HUES64 (cell line): ENCODE results near the gene VWA1.

Experiments
- H3K27ac ChIP-seq: 2 replicates; pipeline ENCODE4 v1.7.0; 2013; ENCODE audit warnings: low read depth, low read length, inconsistent platforms
- H3K27me3 ChIP-seq: 2 replicates; pipeline ENCODE4 v1.6.1; 2013; ENCODE audit warnings: mild to moderate bottlenecking, low read length; ENCODE audit not compliant: insufficient read depth
- H3K36me3 ChIP-seq: 2 replicates; pipeline ENCODE4 v1.6.1; 2013; ENCODE audit warnings: mild to moderate bottlenecking, low read length; ENCODE audit not compliant: insufficient read depth
- H3K4me1 ChIP-seq: 2 replicates; pipeline ENCODE4 v1.6.1; 2013; ENCODE audit warnings: mild to moderate bottlenecking, low read length, moderate library complexity; ENCODE audit not compliant: insufficient read depth
- H3K4me3 ChIP-seq: 2 replicates; pipeline ENCODE4 v1.5.1; 2013; ENCODE audit warnings: mild to moderate bottlenecking, low read length, moderate library complexity
- H3K9ac ChIP-seq: 2 replicates; pipeline ENCODE4 v1.6.1; 2013; ENCODE audit warnings: mild to moderate bottlenecking, low read depth, low read length
- H3K9me3 ChIP-seq: 2 replicates; pipeline ENCODE4 v1.6.1; 2013; ENCODE audit warnings: low read depth, low read length; ENCODE audit not compliant: insufficient read depth
- WGBS: fragments of 150-250, 120-280 bp; methylation state at CpG from one replicate; pipeline ENCODE4 v1.1.7; 2013; ENCODE audit warnings: missing lambda C conversion rate; 5-methylcytosine and 5-hydroxymethylcytosine counted together

The VWA1 gene

DNA sequence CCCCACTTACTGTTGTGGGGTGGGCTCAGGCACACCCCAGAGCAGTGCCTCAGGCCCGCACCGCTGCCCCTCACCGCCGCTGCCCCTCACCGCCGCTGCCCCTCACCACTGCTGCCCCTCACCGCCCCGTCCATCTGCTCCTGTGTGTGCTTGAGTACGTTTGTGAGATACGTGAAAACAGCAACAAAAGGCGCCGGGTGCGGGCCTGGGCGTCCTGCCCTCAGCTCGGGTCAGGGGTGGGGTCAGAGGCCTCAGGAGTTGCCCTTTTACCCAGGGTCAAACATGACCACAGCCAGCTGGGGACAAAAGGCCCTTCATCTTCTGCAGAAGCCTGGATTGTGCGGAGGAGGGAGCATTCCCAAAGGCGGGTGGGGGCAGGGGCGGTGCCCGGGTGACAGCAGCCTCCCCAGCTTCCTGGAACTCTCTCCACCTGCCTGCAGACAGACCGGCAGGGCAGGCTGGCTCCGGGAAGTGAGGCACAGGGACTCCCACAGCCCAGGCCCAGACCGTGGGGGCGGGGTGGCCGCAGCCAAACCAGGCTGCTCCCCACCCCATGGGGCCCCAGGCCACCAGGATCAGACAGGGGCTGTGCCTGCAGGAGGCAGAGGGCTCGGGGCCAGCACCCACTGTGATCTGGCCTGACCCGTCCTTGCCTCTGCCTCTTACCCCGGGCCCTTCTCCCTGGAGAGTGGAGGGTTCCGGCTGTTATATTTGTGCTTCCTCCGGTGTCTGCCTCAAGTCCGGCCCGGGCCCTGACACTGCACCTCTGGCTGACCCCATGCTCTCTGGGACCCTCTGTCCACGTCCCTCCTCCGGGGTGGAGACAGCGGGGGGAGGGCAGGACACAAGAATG lies 2.3 kb upstream of the VWA1 start:
- H3K4me1 ChIP-seq = peaks cover 45% of the 10 kb centered on the region
- H3K9me3 ChIP-seq = no peaks in the 10 kb centered on the region
- peaks cover 4% of the 10 kb centered on the region; the same call in 1 of the 2 replicates for H3K27me3 ChIP-seq
- 38% methylated on average over 34 of the region's 34 CpGs for WGBS
- H3K9ac ChIP-seq = peak overlapping the region; percentile 67
- 0 out of 2 replicates have a peak, but pooled peaks cover 3% of the 10 kb centered on the region for H3K36me3 ChIP-seq
- peak overlapping the region; percentile 31 for H3K4me3 ChIP-seq
- H3K27ac ChIP-seq = peak overlapping the region; percentile 93

DNA sequence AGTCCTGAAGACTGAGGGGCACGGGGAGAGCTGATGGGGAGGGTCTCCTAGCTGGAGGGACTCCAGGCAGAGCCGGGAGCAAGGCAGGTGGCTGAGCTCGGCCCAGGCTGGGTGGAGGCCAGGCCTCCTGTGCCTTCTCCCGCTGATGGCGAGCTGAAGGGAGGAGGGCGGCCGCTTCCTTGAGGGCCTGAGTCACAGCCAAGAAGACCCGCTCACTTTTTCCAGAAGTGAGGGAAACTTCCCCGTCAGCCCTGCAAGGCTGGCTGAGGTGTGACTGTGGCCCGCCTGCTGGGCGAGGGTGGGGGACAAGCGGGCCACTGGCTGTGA lies 1.7 kb upstream of the VWA1 start:
- Histone ChIP-seq H3K9ac (peak overlapping the region; percentile 67), H3K4me3 (peak overlapping the region; percentile 55), H3K36me3 (0 out of 2 replicates have a peak, but pooled peaks cover 3% of the 10 kb centered on the region), H3K27ac (peak overlapping the region; percentile 93), H3K4me1 (peaks cover 45% of the 10 kb centered on the region), H3K27me3 (peaks cover 4% of the 10 kb centered on the region; the same call in 1 of the 2 replicates), H3K9me3 (no peaks in the 10 kb centered on the region)
- WGBS = 23% methylated on average over 12 of the region's 12 CpGs

DNA sequence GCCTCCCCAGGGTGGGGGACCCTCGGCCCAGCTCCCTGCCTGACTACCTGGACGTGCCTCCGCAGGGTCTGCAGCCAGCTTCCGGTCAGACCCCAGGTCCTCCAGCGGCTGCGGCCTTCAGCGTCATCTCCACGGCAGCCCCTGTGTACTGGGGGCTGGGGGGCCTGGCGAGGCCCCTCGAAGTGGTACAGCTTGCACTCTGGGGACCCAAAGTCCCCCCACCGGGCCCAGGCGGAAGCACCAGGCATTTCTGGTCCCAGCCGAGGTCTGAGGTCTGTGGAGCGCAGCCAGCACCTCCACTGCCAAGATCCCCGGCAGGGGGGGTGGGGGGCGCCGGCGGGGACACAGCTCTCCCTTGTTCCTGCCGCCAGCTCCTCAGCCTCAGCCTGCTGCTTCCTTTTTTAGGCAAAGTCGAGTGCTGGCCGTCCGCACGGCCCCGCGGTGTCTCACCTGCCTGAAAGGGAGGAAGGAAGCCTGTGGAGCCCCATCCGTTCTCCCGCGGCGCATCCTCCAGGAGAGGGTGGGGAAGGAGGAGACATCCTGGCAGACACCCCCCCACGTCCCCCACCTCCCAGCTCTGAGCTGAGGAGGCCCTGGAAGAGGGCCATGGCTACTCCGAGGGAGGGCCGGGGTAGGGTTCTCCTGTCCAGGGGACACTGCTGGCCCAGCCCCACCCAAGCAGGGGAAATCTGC lies 1.2 kb upstream of the VWA1 start:
- Histone ChIP-seq H3K27me3 (peaks cover 4% of the 10 kb centered on the region; the same call in 1 of the 2 replicates), H3K36me3 (0 out of 2 replicates have a peak, but pooled peaks cover 3% of the 10 kb centered on the region), H3K27ac (peak overlapping the region; percentile 93), H3K9me3 (no peaks in the 10 kb centered on the region), H3K9ac (peak overlapping the region; percentile 67), H3K4me1 (peaks cover 45% of the 10 kb centered on the region), H3K4me3 (peak overlapping the region; percentile 55)
- 13% methylated on average over 32 of the region's 32 CpGs for WGBS

DNA sequence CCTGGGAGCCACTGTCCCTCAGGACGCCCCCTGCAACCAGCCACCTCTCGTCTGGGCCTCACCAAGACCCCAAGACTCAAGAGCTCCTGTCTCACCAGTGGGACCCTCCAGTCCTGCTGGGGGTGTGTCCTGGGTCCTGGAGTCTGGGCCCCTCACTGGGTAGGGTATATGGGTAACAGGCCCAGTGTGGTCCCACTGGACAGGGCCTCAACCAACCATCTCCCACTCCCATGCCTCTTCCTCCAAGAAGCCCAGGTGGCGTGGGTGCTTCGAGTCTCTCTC lies 725 bp upstream of the VWA1 start:
- Histone ChIP-seq H3K36me3 (0 out of 2 replicates have a peak, but pooled peaks cover 3% of the 10 kb centered on the region), H3K4me1 (peaks cover 45% of the 10 kb centered on the region), H3K27ac (peak overlapping the region; percentile 93), H3K9ac (no peak overlapping the region), H3K27me3 (peaks cover 4% of the 10 kb centered on the region; the same call in 1 of the 2 replicates), H3K9me3 (no peaks in the 10 kb centered on the region), H3K4me3 (peak overlapping the region; percentile 55)
- 55% methylated on average over 4 of the region's 4 CpGs for WGBS

DNA sequence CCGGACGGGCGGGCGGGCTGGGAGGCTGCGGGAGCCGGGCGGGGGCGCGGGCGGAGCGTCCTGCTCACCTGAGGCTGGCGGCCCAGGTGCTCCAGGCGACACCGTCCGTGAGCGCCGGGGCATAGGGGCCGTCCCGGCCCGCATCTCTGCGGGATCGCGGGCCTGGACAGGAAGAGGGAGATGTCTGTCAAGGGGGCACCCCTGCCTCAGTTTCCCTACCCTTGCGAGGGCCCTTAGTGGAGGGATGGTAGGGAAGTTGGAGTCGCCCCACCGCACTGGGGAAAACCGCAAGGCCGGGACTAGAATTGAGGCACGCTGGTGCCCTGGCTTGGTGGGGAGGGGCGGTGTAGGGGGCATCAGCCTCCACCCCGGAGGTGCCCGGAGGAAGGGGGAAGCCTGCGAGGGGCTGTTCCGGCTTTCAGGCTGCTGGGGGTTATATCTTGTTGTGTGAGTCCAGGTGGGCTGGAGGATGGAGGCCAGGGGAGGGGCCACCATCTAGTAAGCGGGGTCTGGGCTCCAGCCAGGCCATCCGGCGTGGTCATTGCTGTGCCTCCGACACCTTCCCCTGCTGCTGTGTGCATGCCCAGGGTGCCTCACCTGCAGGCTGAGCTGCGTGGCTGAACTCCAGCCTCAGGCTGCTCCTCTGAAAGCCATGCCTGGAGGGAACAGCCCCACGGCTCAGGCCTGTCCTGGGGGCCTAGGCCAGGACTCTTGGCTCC lies 580 bp downstream of the VWA1 start:
- Histone ChIP-seq H3K4me3 (peak overlapping the region; percentile 55), H3K27me3 (peaks cover 4% of the 10 kb centered on the region; the same call in 1 of the 2 replicates), H3K9ac (peak overlapping the region; percentile 62), H3K27ac (no peak overlapping the region), H3K36me3 (0 out of 2 replicates have a peak, but pooled peaks cover 3% of the 10 kb centered on the region), H3K4me1 (peaks cover 38% of the 10 kb centered on the region), H3K9me3 (no peaks in the 10 kb centered on the region)
- WGBS = 20% methylated on average over 40 of the region's 40 CpGs

DNA sequence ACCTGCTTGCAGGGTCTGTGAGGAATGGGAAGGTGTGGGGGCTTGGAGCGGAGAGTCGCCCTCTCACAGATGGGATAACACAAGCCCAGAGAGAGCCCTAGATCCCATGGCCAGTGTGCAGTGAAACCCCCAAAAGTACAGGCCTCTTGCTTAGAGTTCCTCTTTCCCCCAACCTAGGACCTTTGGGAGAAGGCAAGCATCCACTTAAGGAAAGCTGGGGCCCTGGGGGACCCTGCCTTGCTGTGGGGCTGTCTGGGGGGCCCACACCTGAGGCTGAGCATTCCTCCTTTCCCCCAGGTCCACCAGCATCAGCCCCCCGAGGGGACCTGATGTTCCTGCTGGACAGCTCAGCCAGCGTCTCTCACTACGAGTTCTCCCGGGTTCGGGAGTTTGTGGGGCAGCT lies 1.1 kb downstream of the VWA1 start:
- Histone ChIP-seq H3K36me3 (0 out of 2 replicates have a peak, but pooled peaks cover 3% of the 10 kb centered on the region), H3K9ac (no peak overlapping the region; the same call in 1 of the 2 replicates), H3K4me3 (peak overlapping the region; percentile 55), H3K27ac (no peak overlapping the region), H3K9me3 (no peaks in the 10 kb centered on the region), H3K4me1 (peaks cover 36% of the 10 kb centered on the region), H3K27me3 (peaks cover 4% of the 10 kb centered on the region; the same call in 1 of the 2 replicates)
- 93% methylated on average over 7 of the region's 7 CpGs for WGBS

DNA sequence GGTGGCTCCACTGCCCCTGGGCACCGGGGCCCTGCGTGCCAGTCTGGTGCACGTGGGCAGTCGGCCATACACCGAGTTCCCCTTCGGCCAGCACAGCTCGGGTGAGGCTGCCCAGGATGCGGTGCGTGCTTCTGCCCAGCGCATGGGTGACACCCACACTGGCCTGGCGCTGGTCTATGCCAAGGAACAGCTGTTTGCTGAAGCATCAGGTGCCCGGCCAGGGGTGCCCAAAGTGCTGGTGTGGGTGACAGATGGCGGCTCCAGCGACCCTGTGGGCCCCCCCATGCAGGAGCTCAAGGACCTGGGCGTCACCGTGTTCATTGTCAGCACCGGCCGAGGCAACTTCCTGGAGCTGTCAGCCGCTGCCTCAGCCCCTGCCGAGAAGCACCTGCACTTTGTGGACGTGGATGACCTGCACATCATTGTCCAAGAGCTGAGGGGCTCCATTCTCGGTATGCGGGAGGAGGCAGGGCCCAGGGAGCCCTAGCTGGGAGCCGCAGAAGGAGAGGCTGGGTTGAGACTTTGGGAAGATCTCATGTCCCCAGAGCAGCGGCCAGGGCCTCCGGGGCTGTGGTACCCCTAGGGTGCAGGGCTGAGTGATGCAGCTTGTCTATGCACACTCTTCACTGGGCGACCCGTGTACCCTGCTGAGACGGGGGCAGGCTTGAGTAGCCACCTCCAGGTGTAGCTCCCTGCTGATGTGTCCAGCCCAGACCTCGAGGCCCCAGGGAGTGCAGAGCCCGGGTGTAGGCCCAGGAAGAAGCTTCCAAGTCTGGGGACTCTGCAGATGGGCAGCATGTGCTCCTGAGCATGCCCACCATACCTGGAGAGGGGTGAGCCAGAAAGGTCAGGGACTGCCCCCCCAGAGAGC lies 1.8 kb downstream of the VWA1 start:
- Histone ChIP-seq H3K9me3 (no peaks in the 10 kb centered on the region), H3K27me3 (peaks cover 4% of the 10 kb centered on the region; the same call in 1 of the 2 replicates), H3K4me3 (no peak overlapping the region), H3K36me3 (0 out of 2 replicates have a peak, but pooled peaks cover 3% of the 10 kb centered on the region), H3K27ac (no peak overlapping the region), H3K9ac (no peak overlapping the region), H3K4me1 (peaks cover 29% of the 10 kb centered on the region)
- WGBS = 92% methylated on average over 31 of the region's 31 CpGs

DNA sequence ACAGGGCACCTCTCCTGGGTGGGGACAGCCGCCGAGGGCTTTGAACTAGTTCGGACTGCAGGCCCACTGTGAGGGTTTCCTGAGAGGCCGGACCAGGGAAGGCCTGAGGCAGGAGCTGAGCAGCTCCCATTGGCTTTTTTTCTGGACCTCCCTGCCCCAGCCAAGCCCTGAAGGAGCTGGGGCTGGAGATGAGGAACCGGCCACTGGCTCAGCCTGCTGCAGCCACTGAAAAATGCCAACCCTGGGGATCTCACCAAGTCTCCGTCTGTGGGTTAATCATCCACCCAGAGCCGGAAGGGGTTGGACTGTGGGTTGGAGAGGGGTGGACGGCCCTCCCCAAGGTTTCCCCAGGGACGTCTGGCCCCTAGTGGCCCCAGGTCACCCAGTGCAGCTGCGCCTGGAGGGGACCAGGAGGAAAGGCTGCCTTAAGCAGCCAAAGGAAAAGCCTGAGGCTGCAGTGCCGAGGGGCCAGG lies 2.5 kb downstream of the VWA1 start:
- Histone ChIP-seq H3K27me3 (peaks cover 4% of the 10 kb centered on the region; the same call in 1 of the 2 replicates), H3K9me3 (no peaks in the 10 kb centered on the region), H3K4me1 (peaks cover 23% of the 10 kb centered on the region), H3K4me3 (no peak overlapping the region), H3K36me3 (0 out of 2 replicates have a peak, but pooled peaks cover 3% of the 10 kb centered on the region), H3K27ac (no peak overlapping the region), H3K9ac (no peak overlapping the region)
- WGBS = 81% methylated on average over 11 of the region's 11 CpGs

DNA sequence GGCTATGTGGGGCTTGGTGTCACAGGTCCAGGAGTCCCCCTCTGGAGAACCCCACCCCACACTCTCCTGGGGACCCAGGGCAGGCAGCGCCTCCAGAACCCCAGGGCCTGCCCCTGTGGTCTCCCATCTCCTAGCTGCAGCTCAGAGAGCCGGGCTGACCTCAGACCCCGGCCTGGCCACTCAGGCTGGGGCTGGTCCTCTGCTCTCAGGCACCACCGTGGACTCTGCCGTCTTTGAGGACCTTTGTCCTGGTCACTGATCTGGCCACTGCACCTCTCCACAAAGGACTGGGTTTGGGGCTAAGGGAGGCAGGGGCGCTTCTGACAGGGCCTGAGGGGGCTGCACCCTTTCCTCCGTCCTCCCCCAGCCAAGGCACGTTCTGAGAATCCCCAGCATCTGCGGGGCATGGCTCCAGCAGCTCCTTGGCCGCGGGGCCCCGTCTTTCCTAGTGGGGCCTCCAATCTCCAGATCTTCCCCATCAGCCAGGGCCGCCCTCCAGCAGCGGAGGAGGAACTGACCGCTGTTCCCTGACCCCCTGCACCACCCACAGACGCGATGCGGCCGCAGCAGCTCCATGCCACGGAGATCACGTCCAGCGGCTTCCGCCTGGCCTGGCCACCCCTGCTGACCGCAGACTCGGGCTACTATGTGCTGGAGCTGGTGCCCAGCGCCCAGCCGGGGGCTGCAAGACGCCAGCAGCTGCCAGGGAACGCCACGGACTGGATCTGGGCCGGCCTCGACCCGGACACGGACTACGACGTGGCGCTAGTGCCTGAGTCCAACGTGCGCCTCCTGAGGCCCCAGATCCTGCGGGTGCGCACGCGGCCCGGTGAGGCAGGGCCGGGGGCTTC lies 3.3 kb downstream of the VWA1 start:
- H3K27me3 ChIP-seq = peaks cover 4% of the 10 kb centered on the region; the same call in 1 of the 2 replicates
- H3K36me3 ChIP-seq = 0 out of 2 replicates have a peak, but pooled peaks cover 3% of the 10 kb centered on the region
- H3K27ac ChIP-seq = no peak overlapping the region
- no peaks in the 10 kb centered on the region for H3K9me3 ChIP-seq
- H3K9ac ChIP-seq = no peak overlapping the region
- peaks cover 15% of the 10 kb centered on the region for H3K4me1 ChIP-seq
- H3K4me3 ChIP-seq = no peak overlapping the region
- 96% methylated on average over 45 of the region's 45 CpGs for WGBS
